ENCODE results near the gene NTN1.

The NTN1 gene

GRCh38 chr17:9175700-9176467 is 154.6 kb downstream of the NTN1 start:
- Histone ChIP-seq H3K4me2 (ENCODE audit: low read length) (no peak overlapping the region), H3K4me1 (ENCODE audit: low read length) (no peaks in the 10 kb centered on the region), H4K20me1 (ENCODE audit: insufficient read depth, low read length) (no peaks in the 10 kb centered on the region), H3K36me3 (replicated peaks; ENCODE audit: low read depth, low read length) (no peaks in the 10 kb centered on the region), H3K9ac (ENCODE audit: low read length) (no peak overlapping the region), H3K4me3 (ENCODE audit: low read length) (no peak overlapping the region), H2AFZ (ENCODE audit: low read depth, low read length) (no peak overlapping the region), H3K27me3 (ENCODE audit: low read depth, low read length) (no peaks in the 10 kb centered on the region), H3K9me3 (ENCODE audit: insufficient read depth, low read length) (no peaks in the 10 kb centered on the region), H3K79me2 (ENCODE audit: low read length) (no peaks in the 10 kb centered on the region), H3K27ac (ENCODE audit: low read length) (no peak overlapping the region)
- no peak for TF ChIP-seq CTCF (IDR thresholded peaks at IDR 0.05; ENCODE audit: low read depth, low read length)
- TF ChIP-seq EZH2phosphoT487 (IDR thresholded peaks at IDR 0.05; ENCODE audit: low read depth), result no peak

GRCh38 chr17:9177212-9177611 is 155.9 kb downstream of the NTN1 start:
- H4K20me1 ChIP-seq (ENCODE audit: insufficient read depth, low read length), result no peaks in the 10 kb centered on the region
- no peaks in the 10 kb centered on the region for H3K79me2 ChIP-seq (ENCODE audit: low read length)
- H3K27me3 ChIP-seq (ENCODE audit: low read depth, low read length), result no peaks in the 10 kb centered on the region
- H2AFZ ChIP-seq (ENCODE audit: low read depth, low read length), result no peak overlapping the region
- H3K4me2 ChIP-seq (ENCODE audit: low read length), result no peak overlapping the region
- no peaks in the 10 kb centered on the region for H3K4me1 ChIP-seq (ENCODE audit: low read length)
- no peak overlapping the region for H3K27ac ChIP-seq (ENCODE audit: low read length)
- no peak overlapping the region for H3K9ac ChIP-seq (ENCODE audit: low read length)
- no peak for TF ChIP-seq CTCF (IDR thresholded peaks at IDR 0.05; ENCODE audit: low read depth, low read length)
- TF ChIP-seq EZH2phosphoT487 (IDR thresholded peaks at IDR 0.05; ENCODE audit: low read depth), result no peak
- no peaks in the 10 kb centered on the region for H3K9me3 ChIP-seq (ENCODE audit: insufficient read depth, low read length)
- H3K4me3 ChIP-seq (ENCODE audit: low read length), result no peak overlapping the region
- H3K36me3 ChIP-seq (replicated peaks; ENCODE audit: low read depth, low read length), result no peaks in the 10 kb centered on the region

GRCh38 chr17:9178319-9178718 is 157.0 kb downstream of the NTN1 start:
- Histone ChIP-seq H3K4me1 (ENCODE audit: low read length) (no peaks in the 10 kb centered on the region), H3K4me2 (ENCODE audit: low read length) (no peak overlapping the region), H3K27ac (ENCODE audit: low read length) (no peak overlapping the region), H3K79me2 (ENCODE audit: low read length) (no peaks in the 10 kb centered on the region), H2AFZ (ENCODE audit: low read depth, low read length) (no peak overlapping the region), H3K27me3 (ENCODE audit: low read depth, low read length) (no peaks in the 10 kb centered on the region), H3K9ac (ENCODE audit: low read length) (no peak overlapping the region), H3K9me3 (ENCODE audit: insufficient read depth, low read length) (no peaks in the 10 kb centered on the region), H3K36me3 (replicated peaks; ENCODE audit: low read depth, low read length) (no peaks in the 10 kb centered on the region), H3K4me3 (ENCODE audit: low read length) (no peak overlapping the region), H4K20me1 (ENCODE audit: insufficient read depth, low read length) (no peaks in the 10 kb centered on the region)
- TF ChIP-seq CTCF (IDR thresholded peaks at IDR 0.05; ENCODE audit: low read depth, low read length) (no peak), EZH2phosphoT487 (IDR thresholded peaks at IDR 0.05; ENCODE audit: low read depth) (no peak)

GRCh38 chr17:9179602-9180001 is 158.3 kb downstream of the NTN1 start:
- Histone ChIP-seq H3K4me1 (ENCODE audit: low read length) (no peaks in the 10 kb centered on the region), H3K27ac (ENCODE audit: low read length) (no peak overlapping the region), H3K4me2 (ENCODE audit: low read length) (no peak overlapping the region), H3K9me3 (ENCODE audit: insufficient read depth, low read length) (no peaks in the 10 kb centered on the region), H2AFZ (ENCODE audit: low read depth, low read length) (no peak overlapping the region), H3K9ac (ENCODE audit: low read length) (no peak overlapping the region), H3K27me3 (ENCODE audit: low read depth, low read length) (no peaks in the 10 kb centered on the region), H3K36me3 (replicated peaks; ENCODE audit: low read depth, low read length) (no peaks in the 10 kb centered on the region), H3K79me2 (ENCODE audit: low read length) (no peaks in the 10 kb centered on the region), H4K20me1 (ENCODE audit: insufficient read depth, low read length) (no peaks in the 10 kb centered on the region), H3K4me3 (ENCODE audit: low read length) (no peak overlapping the region)
- TF ChIP-seq CTCF (IDR thresholded peaks at IDR 0.05; ENCODE audit: low read depth, low read length) (no peak), EZH2phosphoT487 (IDR thresholded peaks at IDR 0.05; ENCODE audit: low read depth) (no peak)

Data from OCI-LY3 (cell line).